Muscle layer of colon (tissue), 2 donors: ENCODE results near the gene RXYLT1.

Experiments
- H3K27ac ChIP-seq: one replicate; pipeline ENCODE4 v1.7.0; 2013; ENCODE audit warnings: low read depth, mild to moderate bottlenecking, low read length, moderate library complexity
- H3K27me3 ChIP-seq, 2 donors: one replicate each; pipeline ENCODE4 v1.7.0; 2013; ENCODE audit warnings: low read length in 2 of 2, mild to moderate bottlenecking in 2 of 2; ENCODE audit not compliant: insufficient read depth in 2 of 2, control insufficient read depth in 1 of 2
- H3K36me3 ChIP-seq: one replicate; pipeline ENCODE4 v1.7.0; 2013; ENCODE audit warnings: mild to moderate bottlenecking, low read length; ENCODE audit not compliant: insufficient read depth
- H3K4me1 ChIP-seq: one replicate; pipeline ENCODE4 v1.7.0; 2013; ENCODE audit warnings: mild to moderate bottlenecking, low read length; ENCODE audit not compliant: insufficient read depth
- H3K4me3 ChIP-seq, 2 donors: one replicate each; pipeline ENCODE4 v1.7.0; 2013; ENCODE audit warnings: low read length in 2 of 2, low read depth in 1 of 2, mild to moderate bottlenecking in 1 of 2, moderate library complexity in 1 of 2
- H3K9ac ChIP-seq: one replicate; pipeline ENCODE4 v1.7.0; 2013; ENCODE audit warnings: low read length
- H3K9me3 ChIP-seq: one replicate; pipeline ENCODE4 v1.7.0; 2013; ENCODE audit warnings: mild to moderate bottlenecking, low read length
- donor health status: abdominal sarcoma.
- donor health status: Adenocarcinoma of cecum.

Gene RXYLT1

DNA sequence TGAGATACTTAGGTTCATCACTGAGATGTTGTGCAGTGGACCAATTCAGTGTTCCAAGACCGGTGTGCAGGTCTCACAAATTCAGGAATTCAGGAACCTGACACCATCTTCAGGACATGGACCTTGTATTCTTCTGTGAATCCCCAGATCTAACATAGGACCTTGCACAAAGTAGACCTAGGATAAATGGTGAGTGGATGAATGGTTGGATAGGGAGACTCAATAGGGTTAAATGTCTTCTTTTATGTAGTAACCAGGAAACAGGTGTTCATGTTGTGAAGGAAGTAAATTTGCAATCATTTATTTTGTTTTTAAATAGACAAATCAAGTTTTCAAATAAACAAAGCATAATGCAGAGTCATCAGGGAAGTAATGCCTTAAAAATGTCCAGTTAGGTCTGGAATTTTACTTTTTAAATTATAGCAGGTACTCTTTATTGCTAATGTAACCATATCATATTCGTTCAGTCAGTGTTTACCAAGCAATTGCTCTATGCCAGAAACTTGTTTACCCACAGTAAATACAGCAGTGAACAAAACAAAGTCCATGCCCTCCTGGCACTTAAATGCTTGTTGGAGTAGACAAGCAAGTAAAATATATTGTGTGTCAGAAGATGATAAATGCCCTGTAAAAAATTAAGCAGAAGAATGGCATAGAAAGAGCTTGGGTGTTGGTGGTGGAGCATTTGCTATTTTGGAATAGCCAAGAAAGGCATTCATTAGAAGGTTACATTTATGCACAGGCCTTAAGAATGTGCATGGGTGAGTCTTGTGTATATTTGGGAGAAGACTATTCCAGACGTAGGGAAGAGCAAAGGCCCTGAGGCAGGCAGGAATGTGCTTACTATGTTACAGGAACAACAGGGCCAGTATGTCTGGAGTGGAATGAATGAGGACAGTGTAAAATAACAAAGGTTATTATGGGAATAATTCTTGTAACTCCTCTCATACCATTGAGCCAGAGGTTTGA is 26.3 kb downstream of the RXYLT1 start:
- no peak overlapping the region for H3K27ac ChIP-seq
- no peaks in the 10 kb centered on the region for H3K36me3 ChIP-seq
- H3K4me1 ChIP-seq: no peaks in the 10 kb centered on the region
- H3K4me3 ChIP-seq: no peak overlapping the region
- H3K27me3 ChIP-seq: no peaks in the 10 kb centered on the region
- no peaks in the 10 kb centered on the region for H3K9me3 ChIP-seq
- no peak overlapping the region for H3K9ac ChIP-seq

DNA sequence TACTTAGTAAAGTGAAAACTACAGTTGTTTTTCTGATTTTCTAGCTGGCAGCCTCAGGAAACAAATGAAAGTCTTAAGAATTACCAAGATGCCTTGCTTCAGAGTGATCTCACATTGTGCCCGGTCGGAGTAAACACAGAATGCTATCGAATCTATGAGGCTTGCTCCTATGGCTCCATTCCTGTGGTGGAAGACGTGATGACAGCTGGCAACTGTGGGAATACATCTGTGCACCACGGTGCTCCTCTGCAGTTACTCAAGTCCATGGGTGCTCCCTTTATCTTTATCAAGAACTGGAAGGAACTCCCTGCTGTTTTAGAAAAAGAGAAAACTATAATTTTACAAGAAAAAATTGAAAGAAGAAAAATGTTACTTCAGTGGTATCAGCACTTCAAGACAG is 28.9 kb downstream of the RXYLT1 start:
- Histone ChIP-seq H3K4me1 (no peaks in the 10 kb centered on the region), H3K9me3 (no peaks in the 10 kb centered on the region), H3K36me3 (no peaks in the 10 kb centered on the region), H3K9ac (no peak overlapping the region), H3K4me3 (no peak overlapping the region), H3K27me3 (no peaks in the 10 kb centered on the region), H3K27ac (no peak overlapping the region)

DNA sequence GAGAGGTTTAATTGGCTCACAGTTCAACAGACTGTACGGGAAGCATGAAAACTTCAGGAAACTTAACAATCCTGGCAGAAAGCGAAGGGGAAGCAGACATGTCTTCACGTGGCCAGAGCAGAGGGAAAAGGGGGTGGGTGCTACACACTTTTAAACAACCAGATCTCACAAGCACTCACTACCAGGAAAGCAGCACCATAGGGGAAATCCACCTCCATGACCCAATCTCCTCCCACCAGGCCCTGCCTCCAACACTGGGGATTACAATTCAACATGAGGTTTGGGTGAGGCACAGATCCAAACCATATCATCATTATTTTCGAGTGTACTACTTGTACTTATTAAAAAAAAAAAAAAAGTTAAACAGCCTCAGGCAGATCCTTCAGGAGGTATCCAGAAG is 29.9 kb downstream of the RXYLT1 start:
- Histone ChIP-seq H3K9ac (no peak overlapping the region), H3K4me1 (no peaks in the 10 kb centered on the region), H3K9me3 (no peaks in the 10 kb centered on the region), H3K27me3 (no peaks in the 10 kb centered on the region), H3K27ac (no peak overlapping the region), H3K36me3 (no peaks in the 10 kb centered on the region), H3K4me3 (no peak overlapping the region)

DNA sequence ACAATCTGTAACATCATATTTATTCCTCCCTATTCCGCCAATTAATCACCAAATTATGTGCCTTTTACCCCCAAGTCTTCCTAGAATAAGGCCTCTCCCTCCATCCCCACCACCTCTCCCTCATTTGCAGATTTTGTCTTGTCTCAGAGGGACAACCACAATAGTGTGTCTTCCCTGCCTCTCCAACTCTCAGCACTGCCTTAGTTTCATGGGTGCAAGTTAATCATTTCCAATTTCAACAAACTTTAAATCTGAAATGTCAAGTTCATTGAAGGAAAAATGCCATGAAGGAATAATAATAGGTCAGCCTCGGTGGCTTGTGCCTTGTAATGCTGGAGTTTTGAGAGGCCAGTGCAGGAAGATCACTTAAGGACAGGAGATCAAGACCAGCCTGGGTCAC is 31.6 kb downstream of the RXYLT1 start:
- Histone ChIP-seq H3K4me1 (no peaks in the 10 kb centered on the region), H3K27ac (no peak overlapping the region), H3K9me3 (no peaks in the 10 kb centered on the region), H3K36me3 (no peaks in the 10 kb centered on the region), H3K27me3 (no peaks in the 10 kb centered on the region), H3K4me3 (no peak overlapping the region), H3K9ac (no peak overlapping the region)

DNA sequence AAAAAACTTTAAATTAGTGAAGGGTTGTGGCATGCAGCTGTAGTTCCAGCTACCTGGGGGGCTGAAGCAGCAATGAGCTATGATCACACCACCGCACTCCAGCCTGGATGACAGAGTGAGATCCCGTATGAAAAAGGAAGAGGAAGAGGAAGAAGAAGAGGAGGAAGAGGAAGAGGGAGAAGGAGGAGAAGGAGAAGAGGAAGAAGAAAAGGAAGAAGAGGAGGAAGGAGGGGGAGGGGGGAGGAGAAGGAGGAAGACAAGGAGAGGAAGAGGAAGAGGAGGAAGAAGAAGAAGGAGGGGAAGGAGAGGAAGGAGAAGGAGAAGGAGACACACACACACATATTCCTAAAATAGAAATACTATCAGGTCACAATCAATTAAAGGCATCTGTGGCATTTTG is 32.0 kb downstream of the RXYLT1 start:
- H3K27me3 ChIP-seq: no peaks in the 10 kb centered on the region
- H3K9ac ChIP-seq: no peak overlapping the region
- no peak overlapping the region for H3K27ac ChIP-seq
- no peaks in the 10 kb centered on the region for H3K4me1 ChIP-seq
- no peaks in the 10 kb centered on the region for H3K36me3 ChIP-seq
- H3K4me3 ChIP-seq: no peak overlapping the region
- H3K9me3 ChIP-seq: no peaks in the 10 kb centered on the region

DNA sequence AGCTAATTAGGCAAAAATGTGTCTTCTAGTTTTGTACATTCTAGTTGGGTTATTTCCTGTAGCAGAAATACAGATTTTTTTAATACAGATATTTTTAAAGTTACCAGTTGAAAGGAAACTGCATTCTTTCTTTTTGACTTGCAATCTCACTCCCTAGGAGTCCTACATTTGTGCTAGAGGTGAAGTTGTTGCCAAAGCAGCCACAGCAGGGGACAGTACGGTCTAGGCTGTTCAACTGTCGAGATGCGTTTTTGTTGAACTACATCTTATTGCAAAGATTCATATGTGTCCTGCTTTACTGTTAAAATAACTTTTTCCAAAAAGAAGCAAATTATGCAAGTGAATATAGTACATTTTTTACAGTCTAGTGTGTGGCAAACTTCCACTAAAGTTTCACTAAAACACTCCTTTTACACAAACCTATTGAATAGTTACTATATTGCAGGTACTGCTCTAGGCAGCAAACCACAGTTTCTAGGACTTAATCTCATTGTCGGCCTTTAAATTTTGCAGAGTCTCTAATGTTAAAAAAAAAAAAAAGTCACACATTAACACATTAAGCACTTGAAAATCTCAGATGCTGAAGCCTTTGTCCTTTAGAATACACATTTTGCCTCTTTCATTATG is 34.5 kb downstream of the RXYLT1 start:
- Histone ChIP-seq H3K27me3 (no peaks in the 10 kb centered on the region), H3K36me3 (no peaks in the 10 kb centered on the region), H3K4me3 (no peak overlapping the region), H3K9ac (no peak overlapping the region), H3K4me1 (no peaks in the 10 kb centered on the region), H3K27ac (no peak overlapping the region), H3K9me3 (no peaks in the 10 kb centered on the region)

GRCh38 chr12:63815482-63815852 is 35.8 kb downstream of the RXYLT1 start:
- Histone ChIP-seq H3K4me1 (no peaks in the 10 kb centered on the region), H3K36me3 (no peaks in the 10 kb centered on the region), H3K27me3 (no peaks in the 10 kb centered on the region), H3K9ac (no peak overlapping the region), H3K9me3 (no peaks in the 10 kb centered on the region), H3K27ac (no peak overlapping the region), H3K4me3 (no peak overlapping the region)

DNA sequence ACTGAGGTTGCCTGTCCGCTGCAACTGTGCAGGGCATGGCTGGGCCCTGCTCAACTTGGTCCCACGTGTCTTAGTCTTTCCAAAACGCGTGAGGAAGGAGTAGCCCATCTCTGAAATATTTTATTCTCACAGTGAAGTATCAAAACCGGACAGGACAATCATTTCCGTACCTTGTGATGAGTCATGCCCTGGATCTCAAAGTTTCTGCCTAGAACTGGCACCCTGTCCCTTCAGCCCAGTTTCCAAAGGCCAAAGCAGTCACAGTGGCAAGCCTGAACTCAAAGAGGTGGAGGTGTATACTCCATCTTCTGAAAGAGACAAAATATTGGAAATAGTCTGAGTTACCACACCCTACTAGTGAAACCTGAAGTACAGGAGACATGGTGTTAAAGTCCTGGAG is 36.3 kb downstream of the RXYLT1 start:
- no peak overlapping the region for H3K27ac ChIP-seq
- no peak overlapping the region for H3K9ac ChIP-seq
- no peak overlapping the region for H3K4me3 ChIP-seq
- no peaks in the 10 kb centered on the region for H3K4me1 ChIP-seq
- no peaks in the 10 kb centered on the region for H3K36me3 ChIP-seq
- no peaks in the 10 kb centered on the region for H3K9me3 ChIP-seq
- no peaks in the 10 kb centered on the region for H3K27me3 ChIP-seq

DNA sequence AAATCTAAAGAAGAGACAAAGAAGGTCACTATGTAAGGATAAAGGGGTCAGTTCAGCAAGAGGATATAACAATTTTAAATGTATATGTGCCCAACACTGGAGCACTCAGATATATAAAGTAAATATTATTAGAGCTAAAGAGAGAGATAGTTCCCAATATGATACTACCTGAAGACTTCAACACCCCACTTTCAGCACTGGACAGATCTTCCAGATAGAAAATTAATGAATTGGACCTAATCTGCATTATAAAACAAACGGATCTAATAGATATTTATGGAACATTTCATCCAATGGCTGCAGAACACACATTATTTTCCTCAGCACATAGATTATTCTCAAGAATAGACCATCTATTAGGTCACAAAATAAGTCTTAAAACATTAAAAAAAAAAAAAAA is 40.7 kb downstream of the RXYLT1 start:
- no peak overlapping the region for H3K9ac ChIP-seq
- H3K9me3 ChIP-seq: no peaks in the 10 kb centered on the region
- H3K4me1 ChIP-seq: no peaks in the 10 kb centered on the region
- no peak overlapping the region for H3K27ac ChIP-seq
- H3K27me3 ChIP-seq: no peaks in the 10 kb centered on the region
- no peaks in the 10 kb centered on the region for H3K36me3 ChIP-seq
- H3K4me3 ChIP-seq: no peak overlapping the region

DNA sequence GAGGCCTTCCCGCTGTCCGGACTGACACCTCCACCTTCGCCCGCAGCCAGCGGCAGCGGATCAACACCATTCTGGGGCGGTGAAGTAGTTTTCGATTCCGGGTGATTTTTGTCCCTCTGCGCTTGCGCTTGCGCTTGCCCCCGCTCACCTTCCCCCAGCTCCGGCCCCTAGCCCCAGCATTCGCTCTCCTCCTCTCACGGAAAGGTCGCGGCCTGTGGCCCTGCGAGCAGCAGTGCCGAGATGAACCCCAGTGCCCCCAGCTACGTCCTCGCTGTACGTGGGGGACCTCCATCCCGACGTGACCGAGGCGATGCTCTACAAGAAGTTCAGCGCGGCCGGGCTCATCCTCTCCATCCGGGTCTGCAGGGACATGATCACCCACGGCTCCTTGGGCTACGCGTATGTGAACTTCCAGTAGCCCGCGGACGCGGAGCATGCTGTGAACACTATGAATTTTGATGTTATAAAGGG is 42.1 kb downstream of the RXYLT1 start:
- Histone ChIP-seq H3K27me3 (no peaks in the 10 kb centered on the region), H3K4me1 (no peaks in the 10 kb centered on the region), H3K9ac (no peak overlapping the region), H3K36me3 (no peaks in the 10 kb centered on the region), H3K27ac (no peak overlapping the region), H3K4me3 (peak overlapping the region; percentile 26 to 72), H3K9me3 (no peaks in the 10 kb centered on the region)

DNA sequence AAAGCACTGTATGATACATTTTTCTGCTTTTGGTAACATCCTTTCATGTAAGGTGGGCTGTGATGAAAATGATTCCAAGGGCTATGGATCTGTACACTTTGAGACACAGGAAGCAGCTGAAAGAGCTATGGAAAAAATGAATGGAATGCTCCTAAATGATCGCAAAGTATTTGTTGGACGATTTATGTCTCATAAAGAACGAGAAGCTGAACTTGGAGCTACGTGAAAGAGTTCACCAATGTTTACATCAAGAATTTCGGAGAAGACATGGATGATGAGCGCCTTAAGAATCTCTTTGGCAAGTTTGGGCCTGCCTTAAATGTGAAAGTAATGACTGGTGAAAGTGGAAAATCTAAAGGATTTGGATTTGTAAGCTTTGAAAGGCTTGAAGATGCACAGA is 42.6 kb downstream of the RXYLT1 start:
- no peak overlapping the region for H3K27ac ChIP-seq
- peak overlapping the region in 1 of 2 donors; percentile 72 for H3K4me3 ChIP-seq
- no peaks in the 10 kb centered on the region for H3K27me3 ChIP-seq
- H3K4me1 ChIP-seq: no peaks in the 10 kb centered on the region
- H3K9me3 ChIP-seq: no peaks in the 10 kb centered on the region
- no peak overlapping the region for H3K9ac ChIP-seq
- H3K36me3 ChIP-seq: no peaks in the 10 kb centered on the region
